CD4-positive, alpha-beta T cell treated with Interleukin-12 subunit alpha and Interleukin-12 subunit beta, for 1 hour (primary cell): ENCODE results near the gene PCDH1.

Source experiments
- DNase-seq: peaks from one replicate; pipeline ENCODE4 v3.0.0-alpha.2; 2020

Gene PCDH1

GRCh38 chr5:141872496-141873356, 5.5 kb downstream of the PCDH1 start:
- no peak for DNase-seq

GRCh38 chr5:141871870-141872269, 6.3 kb downstream of the PCDH1 start:
- no peak for DNase-seq

- no peak for DNase-seq
Measured at GRCh38 chr5:141870871-141871270, 7.3 kb downstream of the PCDH1 start.

GRCh38 chr5:141870228-141870627, 8.0 kb downstream of the PCDH1 start:
- DNase-seq: no peak

GRCh38 chr5:141869514-141869913, 8.7 kb downstream of the PCDH1 start:
- DNase-seq: no peak

GRCh38 chr5:141869040-141869439, 9.2 kb downstream of the PCDH1 start:
- no peak for DNase-seq

GRCh38 chr5:141868541-141868940, 9.7 kb downstream of the PCDH1 start:
- DNase-seq: no peak

- DNase-seq: no peak
Measured at GRCh38 chr5:141867651-141868050, 10.6 kb downstream of the PCDH1 start.

GRCh38 chr5:141867139-141867538, 11.1 kb downstream of the PCDH1 start:
- DNase-seq: no peak

- DNase-seq: no peak
Measured at GRCh38 chr5:141866096-141866495, 12.1 kb downstream of the PCDH1 start.

- no peak for DNase-seq
Measured at GRCh38 chr5:141865406-141865805, 12.8 kb downstream of the PCDH1 start.

- no peak for DNase-seq
Measured at GRCh38 chr5:141864371-141865370, 13.5 kb downstream of the PCDH1 start.

- no peak for DNase-seq
Measured at GRCh38 chr5:141863569-141864178, 14.5 kb downstream of the PCDH1 start.

- DNase-seq: no peak
Measured at GRCh38 chr5:141862936-141863543, 15.2 kb downstream of the PCDH1 start.

GRCh38 chr5:141861194-141861593, 17.0 kb downstream of the PCDH1 start:
- DNase-seq: no peak

GRCh38 chr5:141858079-141858765, 20.0 kb downstream of the PCDH1 start:
- DNase-seq: no peak

GRCh38 chr5:141857226-141857625, 21.0 kb downstream of the PCDH1 start:
- DNase-seq: no peak

GRCh38 chr5:141856037-141856790, 22.0 kb downstream of the PCDH1 start:
- no peak for DNase-seq

GRCh38 chr5:141855265-141856036, 22.8 kb downstream of the PCDH1 start:
- DNase-seq: no peak

GRCh38 chr5:141853895-141854626, 24.1 kb downstream of the PCDH1 start:
- DNase-seq: no peak
